ENCODE measurements around the gene LAMC2. TPM values are rescaled to one million over a fixed set of nuclear protein-coding genes. Genes with fewer than 3 reads are reported as not detected.

LAMC2 gene
- total RNA-seq, 1 donor from 2014 or later: 13.8 TPM

- Mint-ChIP-seq H3K27me3 (ENCODE audit: low read depth) (no peaks in the 10 kb centered on the region), H3K36me3 (ENCODE audit: low read depth) (no peaks in the 10 kb centered on the region), H3K4me3 (ENCODE audit: unreplicated experiment) (no peak overlapping the region), H3K27ac (ENCODE audit: unreplicated experiment) (no peak overlapping the region), H3K9me3 (ENCODE audit: low read depth) (no peaks in the 10 kb centered on the region), H3K4me1 (ENCODE audit: low read depth) (peaks cover 14% of the 10 kb centered on the region)
- no peak for DNase-seq (ENCODE audit: low spot score)
- peak; percentile 81 for TF ChIP-seq CTCF (IDR thresholded peaks at IDR 0.05)
These were observed 41.6 kb downstream of the LAMC2 start for GRCh38 chr1:183227422-183228346.

GRCh38 chr1:183228347-183229220, 42.5 kb downstream of the LAMC2 start:
- no peaks in the 10 kb centered on the region for H3K27me3 Mint-ChIP-seq (ENCODE audit: low read depth)
- H3K4me1 Mint-ChIP-seq (ENCODE audit: low read depth): peaks cover 18% of the 10 kb centered on the region
- no peaks in the 10 kb centered on the region for H3K36me3 Mint-ChIP-seq (ENCODE audit: low read depth)
- no peak overlapping the region for H3K27ac Mint-ChIP-seq (ENCODE audit: unreplicated experiment)
- H3K4me3 Mint-ChIP-seq (ENCODE audit: unreplicated experiment): no peak overlapping the region
- no peaks in the 10 kb centered on the region for H3K9me3 Mint-ChIP-seq (ENCODE audit: low read depth)
- no peak for TF ChIP-seq CTCF (IDR thresholded peaks at IDR 0.05)
- DNase-seq (ENCODE audit: low spot score): no peak

GRCh38 chr1:183230413-183230812, 44.3 kb downstream of the LAMC2 start:
- Mint-ChIP-seq H3K36me3 (ENCODE audit: low read depth) (no peaks in the 10 kb centered on the region), H3K27ac (ENCODE audit: unreplicated experiment) (no peak overlapping the region), H3K4me1 (ENCODE audit: low read depth) (peaks cover 32% of the 10 kb centered on the region), H3K9me3 (ENCODE audit: low read depth) (no peaks in the 10 kb centered on the region), H3K27me3 (ENCODE audit: low read depth) (no peaks in the 10 kb centered on the region), H3K4me3 (ENCODE audit: unreplicated experiment) (no peak overlapping the region)
- TF ChIP-seq CTCF (IDR thresholded peaks at IDR 0.05): no peak
- DNase-seq (ENCODE audit: low spot score): no peak

DNA sequence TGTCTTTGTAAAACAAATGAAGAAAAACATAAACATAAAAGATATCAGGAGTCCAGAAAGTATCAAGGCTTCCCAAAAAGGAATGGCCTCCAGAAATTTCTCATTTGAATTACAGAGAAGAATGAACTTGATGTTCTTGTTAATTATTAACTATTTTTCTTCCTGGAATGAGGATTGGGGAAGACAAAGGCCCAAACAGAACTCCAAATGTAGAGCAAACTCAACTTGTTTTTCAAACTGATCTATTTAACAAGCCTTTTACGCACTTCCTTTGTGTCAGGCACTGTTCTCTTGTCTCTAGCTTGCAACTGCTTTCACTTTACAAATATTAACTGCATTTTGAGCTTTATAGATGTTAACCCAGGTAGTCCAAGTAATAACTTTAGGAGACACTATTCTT, 45.5 kb downstream of the LAMC2 start:
- Mint-ChIP-seq H3K4me3 (ENCODE audit: unreplicated experiment) (no peak overlapping the region), H3K9me3 (ENCODE audit: low read depth) (no peaks in the 10 kb centered on the region), H3K4me1 (ENCODE audit: low read depth) (peaks cover 39% of the 10 kb centered on the region), H3K27ac (ENCODE audit: unreplicated experiment) (no peak overlapping the region), H3K27me3 (ENCODE audit: low read depth) (no peaks in the 10 kb centered on the region), H3K36me3 (ENCODE audit: low read depth) (no peaks in the 10 kb centered on the region)
- DNase-seq (ENCODE audit: low spot score): no peak
- no peak for TF ChIP-seq CTCF (IDR thresholded peaks at IDR 0.05)

DNA sequence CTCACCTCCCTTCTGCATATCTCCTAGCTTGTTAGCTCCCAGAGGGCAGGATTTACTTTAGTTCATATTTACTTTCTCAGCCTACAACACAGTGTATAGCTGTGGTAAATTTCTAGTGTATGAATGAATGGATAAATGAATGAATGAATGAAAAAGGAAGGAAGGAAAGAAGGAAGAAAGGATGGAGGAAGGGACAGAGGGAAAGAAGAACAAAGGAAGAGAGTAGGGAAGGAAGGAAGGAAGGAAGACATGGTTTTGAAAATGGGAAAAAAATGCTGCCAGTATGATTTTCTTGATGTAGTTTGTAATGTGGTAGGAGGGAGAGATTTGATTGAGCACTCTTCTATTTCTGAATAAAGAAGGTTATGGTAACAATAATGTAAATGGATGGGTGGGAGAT, 47.0 kb downstream of the LAMC2 start:
- H3K27me3 Mint-ChIP-seq (ENCODE audit: low read depth): no peaks in the 10 kb centered on the region
- H3K4me3 Mint-ChIP-seq (ENCODE audit: unreplicated experiment): no peak overlapping the region
- no peak for DNase-seq (ENCODE audit: low spot score)
- peaks cover 39% of the 10 kb centered on the region for H3K4me1 Mint-ChIP-seq (ENCODE audit: low read depth)
- H3K9me3 Mint-ChIP-seq (ENCODE audit: low read depth): peaks cover 1% of the 10 kb centered on the region
- H3K36me3 Mint-ChIP-seq (ENCODE audit: low read depth): no peaks in the 10 kb centered on the region
- no peak for TF ChIP-seq CTCF (IDR thresholded peaks at IDR 0.05)
- H3K27ac Mint-ChIP-seq (ENCODE audit: unreplicated experiment): peak overlapping the region; percentile 56
